ENCODE results near the gene HDAC9. TPM values are rescaled to one million over a fixed set of nuclear protein-coding genes. Genes with fewer than 3 reads are reported as not detected.

Gene HDAC9
- total RNA-seq, 1 donor = 55.0 TPM

GRCh38 chr7:18498341-18498740, 2.8 kb downstream of the HDAC9 start:
- H3K4me3 ChIP-seq (ENCODE audit: low read depth, low read length) = no peak overlapping the region
- DNase-seq (ENCODE audit: low read depth) = no peak
- no peak for TF ChIP-seq CTCF (IDR thresholded peaks at IDR 0.05; ENCODE audit: insufficient read depth, low read length)

GRCh38 chr7:18499407-18500177, 4.0 kb downstream of the HDAC9 start:
- no peak for TF ChIP-seq CTCF (IDR thresholded peaks at IDR 0.05; ENCODE audit: insufficient read depth, low read length)
- DNase-seq (ENCODE audit: low read depth) = peak; percentile 60
- no peak overlapping the region for H3K4me3 ChIP-seq (ENCODE audit: low read depth, low read length)

- no peak for TF ChIP-seq CTCF (IDR thresholded peaks at IDR 0.05; ENCODE audit: insufficient read depth, low read length)
- DNase-seq (ENCODE audit: low read depth) = no peak
- no peak overlapping the region for H3K4me3 ChIP-seq (ENCODE audit: low read depth, low read length)
These were observed 7.7 kb downstream of the HDAC9 start for GRCh38 chr7:18503126-18503866.

- TF ChIP-seq CTCF (IDR thresholded peaks at IDR 0.05; ENCODE audit: insufficient read depth, low read length) = no peak
- no peak overlapping the region for H3K4me3 ChIP-seq (ENCODE audit: low read depth, low read length)
- no peak for DNase-seq (ENCODE audit: low read depth)
These were observed 9.4 kb downstream of the HDAC9 start for GRCh38 chr7:18504965-18505364.

- no peak overlapping the region for H3K4me3 ChIP-seq (ENCODE audit: low read depth, low read length)
- DNase-seq (ENCODE audit: low read depth) = peak; percentile 52
- no peak for TF ChIP-seq CTCF (IDR thresholded peaks at IDR 0.05; ENCODE audit: insufficient read depth, low read length)
These were observed 10.4 kb downstream of the HDAC9 start for GRCh38 chr7:18505870-18506460.

GRCh38 chr7:18508443-18509427, 13.2 kb downstream of the HDAC9 start:
- no peak for TF ChIP-seq CTCF (IDR thresholded peaks at IDR 0.05; ENCODE audit: insufficient read depth, low read length)
- H3K4me3 ChIP-seq (ENCODE audit: low read depth, low read length) = peak overlapping the region; percentile 56
- DNase-seq (ENCODE audit: low read depth) = peak; percentile 96

All from fibroblast of the aortic adventitia (primary cell).